WTC11 (cell line): ENCODE data around the gene SHANK2.

Experiments
- ESRRA ChIP-seq: sonication (generic); formaldehyde crosslinking; IDR thresholded peaks from 2 replicates; pipeline ENCODE4 v1.8.1; 2022; ENCODE audit warnings: mild to moderate bottlenecking, missing genetic modification reagents, borderline replicate concordance
- FOXP1 ChIP-seq: sonication (generic); formaldehyde crosslinking; IDR thresholded peaks from 2 replicates; pipeline ENCODE4 v1.8.0; 2022; ENCODE audit warnings: missing genetic modification reagents, mild to moderate bottlenecking, moderate library complexity, borderline replicate concordance
- JUN ChIP-seq: sonication (generic); formaldehyde crosslinking; IDR thresholded peaks from 2 replicates; pipeline ENCODE4 v1.8.0; 2023; ENCODE audit warnings: mild to moderate bottlenecking, missing genetic modification reagents
- TF ChIP-seq, protein P1 (sequence below): sonication (generic); formaldehyde crosslinking; conservative IDR thresholded peaks from 2 replicates; pipeline ENCODE4 v1.8.1; 2022; ENCODE audit warnings: mild to moderate bottlenecking, missing genetic modification reagents
- TF ChIP-seq, protein P2 (sequence below): fragments of 200-600 bp; IDR thresholded peaks from 2 replicates; pipeline ENCODE4 v1.8.0; 2022; ENCODE audit warnings: antibody characterized with exemption
- TF ChIP-seq, protein P3 (sequence below): sonication (generic); formaldehyde crosslinking; IDR thresholded peaks from 2 replicates; pipeline ENCODE4 v1.8.1; 2022; ENCODE audit warnings: mild to moderate bottlenecking, moderate library complexity, missing genetic modification reagents

- TF ChIP-seq, protein P1, sequence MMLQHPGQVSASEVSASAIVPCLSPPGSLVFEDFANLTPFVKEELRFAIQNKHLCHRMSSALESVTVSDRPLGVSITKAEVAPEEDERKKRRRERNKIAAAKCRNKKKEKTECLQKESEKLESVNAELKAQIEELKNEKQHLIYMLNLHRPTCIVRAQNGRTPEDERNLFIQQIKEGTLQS (CRISPR knock-in tag), result no peak
- TF ChIP-seq, protein P2, sequence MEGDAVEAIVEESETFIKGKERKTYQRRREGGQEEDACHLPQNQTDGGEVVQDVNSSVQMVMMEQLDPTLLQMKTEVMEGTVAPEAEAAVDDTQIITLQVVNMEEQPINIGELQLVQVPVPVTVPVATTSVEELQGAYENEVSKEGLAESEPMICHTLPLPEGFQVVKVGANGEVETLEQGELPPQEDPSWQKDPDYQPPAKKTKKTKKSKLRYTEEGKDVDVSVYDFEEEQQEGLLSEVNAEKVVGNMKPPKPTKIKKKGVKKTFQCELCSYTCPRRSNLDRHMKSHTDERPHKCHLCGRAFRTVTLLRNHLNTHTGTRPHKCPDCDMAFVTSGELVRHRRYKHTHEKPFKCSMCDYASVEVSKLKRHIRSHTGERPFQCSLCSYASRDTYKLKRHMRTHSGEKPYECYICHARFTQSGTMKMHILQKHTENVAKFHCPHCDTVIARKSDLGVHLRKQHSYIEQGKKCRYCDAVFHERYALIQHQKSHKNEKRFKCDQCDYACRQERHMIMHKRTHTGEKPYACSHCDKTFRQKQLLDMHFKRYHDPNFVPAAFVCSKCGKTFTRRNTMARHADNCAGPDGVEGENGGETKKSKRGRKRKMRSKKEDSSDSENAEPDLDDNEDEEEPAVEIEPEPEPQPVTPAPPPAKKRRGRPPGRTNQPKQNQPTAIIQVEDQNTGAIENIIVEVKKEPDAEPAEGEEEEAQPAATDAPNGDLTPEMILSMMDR, result no peak
- TF ChIP-seq, protein P3, sequence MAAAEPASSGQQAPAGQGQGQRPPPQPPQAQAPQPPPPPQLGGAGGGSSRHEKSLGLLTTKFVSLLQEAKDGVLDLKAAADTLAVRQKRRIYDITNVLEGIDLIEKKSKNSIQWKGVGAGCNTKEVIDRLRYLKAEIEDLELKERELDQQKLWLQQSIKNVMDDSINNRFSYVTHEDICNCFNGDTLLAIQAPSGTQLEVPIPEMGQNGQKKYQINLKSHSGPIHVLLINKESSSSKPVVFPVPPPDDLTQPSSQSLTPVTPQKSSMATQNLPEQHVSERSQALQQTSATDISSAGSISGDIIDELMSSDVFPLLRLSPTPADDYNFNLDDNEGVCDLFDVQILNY (CRISPR knock-in tag), result no peak
- TF ChIP-seq ESRRA (CRISPR knock-in tag) (no peak), JUN (CRISPR knock-in tag) (no peak), FOXP1 (no peak)
These were observed 44.2 kb downstream of the SHANK2 start for GRCh38 chr11:71208011-71208774.
